ENCODE data around the gene ODAM.
"Not testable (repeated sequence)": the region's sequence is repeated elsewhere in the genome, so short reads cannot be mapped to it uniquely, and the experiment has no call there.

ODAM gene

GRCh38 chr4:70225824-70226223 is 30.3 kb downstream of the ODAM start, which contains the start of gene FDCSP:
Gene FDCSP (plus strand): TSS chr4:70226124. CDS start chr4:70231195, 5,071 bp downstream.
- DNase-seq, result no peak

GRCh38 chr4:70236125-70236524 is 40.6 kb downstream of the ODAM start:
- no peak for DNase-seq

GRCh38 chr4:70239131-70239883 is 43.8 kb downstream of the ODAM start:
- no peak for DNase-seq

GRCh38 chr4:70239884-70240591 is 44.5 kb downstream of the ODAM start:
- DNase-seq, result no peak

GRCh38 chr4:70242297-70242696 is 46.8 kb downstream of the ODAM start, which contains the start of gene CSN3:
Gene CSN3 (plus strand): TSS chr4:70242597. CDS start chr4:70244820, 2,223 bp downstream.
- DNase-seq, result not testable (repeated sequence)

GRCh38 chr4:70243091-70243490 is 47.6 kb downstream of the ODAM start:
- no peak for DNase-seq

GRCh38 chr4:70251250-70251944 is 55.9 kb downstream of the ODAM start:
- DNase-seq, result no peak

GRCh38 chr4:70251945-70252277 is 56.4 kb downstream of the ODAM start:
- no peak for DNase-seq
